ENCODE data around the gene PRAC2. TPM values are rescaled to one million over a fixed set of nuclear protein-coding genes. Genes with fewer than 3 reads are reported as not detected.

PRAC2 gene
- total RNA-seq, 1 donor from 2014 or later: not detected

GRCh38 chr17:48731355-48731754, 8.4 kb downstream of the PRAC2 start:
- peaks cover 98% of the 10 kb centered on the region for H3K27me3 ChIP-seq (ENCODE audit: low read depth)

GRCh38 chr17:48732688-48733629, 10.0 kb downstream of the PRAC2 start:
- Histone ChIP-seq H3K4me3 (no peak overlapping the region), H3K9me3 (no peaks in the 10 kb centered on the region), H3K27me3 (ENCODE audit: low read depth) (peaks cover 97% of the 10 kb centered on the region), H3K36me3 (no peaks in the 10 kb centered on the region), H3K4me1 (peaks cover 6% of the 10 kb centered on the region), H3K27ac (no peak overlapping the region)
- ATAC-seq: no peak
- DNase-seq: no peak
- TF ChIP-seq CTCF (IDR thresholded peaks at IDR 0.05): no peak
- intact Hi-C loops (cut with DNase I): no loop called here

More at GRCh38 chr17:48731355-48731754, 8.4 kb downstream of the PRAC2 start:
- Histone ChIP-seq H3K9me3 (no peaks in the 10 kb centered on the region), H3K4me3 (no peak overlapping the region), H3K27ac (no peak overlapping the region), H3K4me1 (peaks cover 6% of the 10 kb centered on the region), H3K36me3 (no peaks in the 10 kb centered on the region)
- DNase-seq (no peak), ATAC-seq (no peak)
- TF ChIP-seq CTCF (IDR thresholded peaks at IDR 0.05): no peak
- intact Hi-C loops (cut with DNase I): no loop called here

GRCh38 chr17:48733632-48734328, 10.8 kb downstream of the PRAC2 start:
- Histone ChIP-seq H3K36me3 (no peaks in the 10 kb centered on the region), H3K9me3 (no peaks in the 10 kb centered on the region), H3K4me1 (no peaks in the 10 kb centered on the region), H3K27ac (no peak overlapping the region), H3K4me3 (no peak overlapping the region), H3K27me3 (ENCODE audit: low read depth) (peaks cover 97% of the 10 kb centered on the region)
- DNase-seq (no peak), ATAC-seq (no peak)
- intact Hi-C loops (cut with DNase I): no loop called here
- TF ChIP-seq CTCF (IDR thresholded peaks at IDR 0.05): no peak

- peak in 1 of 2 donors; percentile 30 for ATAC-seq
These were observed 11.5 kb downstream of the PRAC2 start for GRCh38 chr17:48734333-48735061.

More at GRCh38 chr17:48734333-48735061, 11.5 kb downstream of the PRAC2 start:
- Histone ChIP-seq H3K4me3 (no peak overlapping the region), H3K27ac (no peak overlapping the region), H3K4me1 (no peaks in the 10 kb centered on the region), H3K27me3 (ENCODE audit: low read depth) (peaks cover 97% of the 10 kb centered on the region), H3K36me3 (no peaks in the 10 kb centered on the region), H3K9me3 (no peaks in the 10 kb centered on the region)
- intact Hi-C loops (cut with DNase I): no loop called here
- no peak for DNase-seq
- no peak for TF ChIP-seq CTCF (IDR thresholded peaks at IDR 0.05)

Data from lower lobe of right lung (tissue), 2 donors.